Measurements from ENCODE around the gene UCHL5.

- TF ChIP-seq, protein P1, sequence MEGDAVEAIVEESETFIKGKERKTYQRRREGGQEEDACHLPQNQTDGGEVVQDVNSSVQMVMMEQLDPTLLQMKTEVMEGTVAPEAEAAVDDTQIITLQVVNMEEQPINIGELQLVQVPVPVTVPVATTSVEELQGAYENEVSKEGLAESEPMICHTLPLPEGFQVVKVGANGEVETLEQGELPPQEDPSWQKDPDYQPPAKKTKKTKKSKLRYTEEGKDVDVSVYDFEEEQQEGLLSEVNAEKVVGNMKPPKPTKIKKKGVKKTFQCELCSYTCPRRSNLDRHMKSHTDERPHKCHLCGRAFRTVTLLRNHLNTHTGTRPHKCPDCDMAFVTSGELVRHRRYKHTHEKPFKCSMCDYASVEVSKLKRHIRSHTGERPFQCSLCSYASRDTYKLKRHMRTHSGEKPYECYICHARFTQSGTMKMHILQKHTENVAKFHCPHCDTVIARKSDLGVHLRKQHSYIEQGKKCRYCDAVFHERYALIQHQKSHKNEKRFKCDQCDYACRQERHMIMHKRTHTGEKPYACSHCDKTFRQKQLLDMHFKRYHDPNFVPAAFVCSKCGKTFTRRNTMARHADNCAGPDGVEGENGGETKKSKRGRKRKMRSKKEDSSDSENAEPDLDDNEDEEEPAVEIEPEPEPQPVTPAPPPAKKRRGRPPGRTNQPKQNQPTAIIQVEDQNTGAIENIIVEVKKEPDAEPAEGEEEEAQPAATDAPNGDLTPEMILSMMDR (IDR thresholded peaks at IDR 0.05; ENCODE audit: poor library complexity, severe bottlenecking) = no peak
- TF ChIP-seq POLR2AphosphoS5 (IDR thresholded peaks at IDR 0.05) (no peak), REST (IDR thresholded peaks at IDR 0.05; ENCODE audit: borderline replicate concordance) (no peak), EP300 (conservative IDR thresholded peaks at IDR 0.05; ENCODE audit: poor library complexity, severe bottlenecking) (no peak), EZH2 (IDR thresholded peaks at IDR 0.05; ENCODE audit: borderline replicate concordance, insufficient read depth, low read length, poor library complexity, severe bottlenecking) (no peak)
These were observed 46.2 kb downstream of the UCHL5 start for GRCh38 chr1:193013005-193013404.
